Prostate gland (tissue), 2 donors: ENCODE measurements around the gene PIWIL1. TPM values are rescaled to one million over a fixed set of nuclear protein-coding genes. Genes with fewer than 3 reads are reported as not detected.

ENCODE experiments used
- DNase-seq: peaks from one replicate; pipeline ENCODE4 v3.0.0-alpha.2; 2019; ENCODE audit warnings: low spot score
- H3K27ac ChIP-seq, 2 donors: fragments of 200-600 bp; sonication (generic); 2 replicates each; pipeline ENCODE4 v1.5.1; 2017 to 2019
- H3K27me3 ChIP-seq: fragments of 200-600 bp; sonication (generic); replicated peaks from 2 replicates; pipeline ENCODE4 v1.5.1; 2019; ENCODE audit not compliant: insufficient read depth
- H3K36me3 ChIP-seq, 2 donors: fragments of 200-600 bp; sonication (generic); 1 replicate in 1 of 2; 2 replicates in 1 of 2; pipeline versions ENCODE4 v1.5.1 to v1.8.1; 2017 to 2019
- H3K4me1 ChIP-seq: fragments of 200-600 bp; sonication (generic); replicated peaks from 2 replicates; pipeline ENCODE4 v1.5.1; 2019
- H3K4me3 ChIP-seq, 2 donors: fragments of 200-600 bp; sonication (generic); 2 replicates each; pipeline ENCODE4 v1.5.1; 2017 to 2019
- H3K9me3 ChIP-seq: fragments of 200-600 bp; sonication (generic); 2 replicates; pipeline ENCODE4 v1.5.1; 2017
- POLR2A ChIP-seq: fragments of 450-650 bp; IDR thresholded peaks from one replicate; pipeline ENCODE4 v1.6.1; 2016; ENCODE audit warnings: antibody characterized with exemption, mild to moderate bottlenecking
- POLR2AphosphoS5 ChIP-seq: sonication (generic); formaldehyde crosslinking; IDR thresholded peaks from one replicate; pipeline ENCODE4 v1.6.1; 2017; ENCODE audit warnings: antibody characterized with exemption
- WGBS: methylation state at CpG from one replicate; pipeline ENCODE4 v1.1.5; 2018; 5-methylcytosine and 5-hydroxymethylcytosine counted together
- intact Hi-C: fragments of 100-400 bp; cut with DNase I; formaldehyde crosslinking; loops from one replicate; pipeline ENCODE4 v1.14.2; 2022
- total RNA-seq, 2 donors: library from RNA; depleted of rRNA; stranded (reverse); fragments of >200 nt; gene quantifications; one replicate each; pipeline ENCODE4 v1.1.0, GENCODE V29; 2016
- TF ChIP-seq, protein P1 (sequence below), 4 experiments: fragments of 200-600 bp in 2 of 4; fragments of 450-650 bp in 2 of 4; sonication (generic) in 2 of 4; IDR thresholded peaks; 1 replicate in 3 of 4; 2 replicates in 1 of 4; pipeline ENCODE4 v1.5.1; 2016 to 2019; ENCODE audit warnings: antibody characterized with exemption in 4 of 4, mild to moderate bottlenecking in 2 of 4, moderate library complexity in 2 of 4

PIWIL1 gene
- total RNA-seq, 2 donors from 2014 or later = 16.2 TPM; not detected in 1

- no peaks in the 10 kb centered on the region for H3K27me3 ChIP-seq
- H3K4me3 ChIP-seq = no peak overlapping the region
- H3K4me1 ChIP-seq = no peaks in the 10 kb centered on the region
- no peak overlapping the region for H3K27ac ChIP-seq
- DNase-seq = no peak
- no peaks in the 10 kb centered on the region for H3K36me3 ChIP-seq
- TF ChIP-seq, protein P1, sequence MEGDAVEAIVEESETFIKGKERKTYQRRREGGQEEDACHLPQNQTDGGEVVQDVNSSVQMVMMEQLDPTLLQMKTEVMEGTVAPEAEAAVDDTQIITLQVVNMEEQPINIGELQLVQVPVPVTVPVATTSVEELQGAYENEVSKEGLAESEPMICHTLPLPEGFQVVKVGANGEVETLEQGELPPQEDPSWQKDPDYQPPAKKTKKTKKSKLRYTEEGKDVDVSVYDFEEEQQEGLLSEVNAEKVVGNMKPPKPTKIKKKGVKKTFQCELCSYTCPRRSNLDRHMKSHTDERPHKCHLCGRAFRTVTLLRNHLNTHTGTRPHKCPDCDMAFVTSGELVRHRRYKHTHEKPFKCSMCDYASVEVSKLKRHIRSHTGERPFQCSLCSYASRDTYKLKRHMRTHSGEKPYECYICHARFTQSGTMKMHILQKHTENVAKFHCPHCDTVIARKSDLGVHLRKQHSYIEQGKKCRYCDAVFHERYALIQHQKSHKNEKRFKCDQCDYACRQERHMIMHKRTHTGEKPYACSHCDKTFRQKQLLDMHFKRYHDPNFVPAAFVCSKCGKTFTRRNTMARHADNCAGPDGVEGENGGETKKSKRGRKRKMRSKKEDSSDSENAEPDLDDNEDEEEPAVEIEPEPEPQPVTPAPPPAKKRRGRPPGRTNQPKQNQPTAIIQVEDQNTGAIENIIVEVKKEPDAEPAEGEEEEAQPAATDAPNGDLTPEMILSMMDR (IDR thresholded peaks at IDR 0.05) = no peak
- TF ChIP-seq POLR2AphosphoS5 (no peak), POLR2A (no peak)
- H3K9me3 ChIP-seq = no peaks in the 10 kb centered on the region
- intact Hi-C loops = no loop called here
- 65% methylated on average over 8 of the region's 8 CpGs for WGBS
These were observed 33.9 kb upstream of the PIWIL1 start for GRCh38 chr12:130303781-130304180.

DNA sequence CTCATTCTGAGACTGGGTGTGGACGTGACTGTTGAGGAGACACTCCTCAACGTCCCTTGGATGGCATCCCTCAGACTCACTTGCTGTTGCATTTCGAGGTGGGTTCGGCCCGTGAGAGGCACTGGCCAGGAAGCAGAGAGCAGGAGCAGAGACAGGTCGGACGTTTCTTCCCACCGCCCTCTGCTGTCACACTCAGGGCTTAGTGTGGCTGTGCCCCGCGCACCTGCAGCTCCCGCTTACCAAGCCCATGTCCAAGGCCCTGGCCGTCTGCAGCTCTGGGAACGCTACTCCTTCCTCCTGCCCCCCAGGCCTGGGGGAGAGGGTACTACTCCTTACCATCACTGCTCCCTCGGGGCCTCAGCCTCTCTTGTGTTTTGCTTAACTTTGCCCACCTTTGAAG is 29.8 kb upstream of the PIWIL1 start:
- WGBS = 85% methylated on average over 14 of the region's 14 CpGs
- H3K9me3 ChIP-seq = no peaks in the 10 kb centered on the region
- DNase-seq = no peak
- H3K4me1 ChIP-seq = no peaks in the 10 kb centered on the region
- no peaks in the 10 kb centered on the region for H3K27me3 ChIP-seq
- intact Hi-C loops = no loop called here
- H3K27ac ChIP-seq = no peak overlapping the region
- H3K36me3 ChIP-seq = no peaks in the 10 kb centered on the region
- TF ChIP-seq, protein P1 (IDR thresholded peaks at IDR 0.05) = no peak
- TF ChIP-seq POLR2A (no peak), POLR2AphosphoS5 (no peak)
- no peak overlapping the region for H3K4me3 ChIP-seq

- Histone ChIP-seq H3K4me3 (no peak overlapping the region), H3K27me3 (no peaks in the 10 kb centered on the region), H3K9me3 (no peaks in the 10 kb centered on the region), H3K36me3 (no peaks in the 10 kb centered on the region), H3K27ac (no peak overlapping the region), H3K4me1 (no peaks in the 10 kb centered on the region)
- WGBS = 81% methylated on average over 6 of the region's 6 CpGs
- intact Hi-C loops = no loop called here
- no peak for DNase-seq
- TF ChIP-seq POLR2AphosphoS5 = no peak
- TF ChIP-seq, protein P1 (IDR thresholded peaks at IDR 0.05) = no peak
- no peak for TF ChIP-seq POLR2A
These were observed 29.3 kb upstream of the PIWIL1 start for GRCh38 chr12:130308393-130308792.

- Histone ChIP-seq H3K27ac (no peak overlapping the region), H3K27me3 (no peaks in the 10 kb centered on the region), H3K4me1 (no peaks in the 10 kb centered on the region), H3K4me3 (no peak overlapping the region), H3K9me3 (no peaks in the 10 kb centered on the region), H3K36me3 (no peaks in the 10 kb centered on the region)
- WGBS = 74% methylated on average over 3 of the region's 3 CpGs
- TF ChIP-seq, protein P1 (IDR thresholded peaks at IDR 0.05) = no peak
- TF ChIP-seq POLR2A = no peak
- no peak for TF ChIP-seq POLR2AphosphoS5
- DNase-seq = no peak
- intact Hi-C loops = no loop called here
These were observed 21.4 kb upstream of the PIWIL1 start for GRCh38 chr12:130316251-130316650.

DNA sequence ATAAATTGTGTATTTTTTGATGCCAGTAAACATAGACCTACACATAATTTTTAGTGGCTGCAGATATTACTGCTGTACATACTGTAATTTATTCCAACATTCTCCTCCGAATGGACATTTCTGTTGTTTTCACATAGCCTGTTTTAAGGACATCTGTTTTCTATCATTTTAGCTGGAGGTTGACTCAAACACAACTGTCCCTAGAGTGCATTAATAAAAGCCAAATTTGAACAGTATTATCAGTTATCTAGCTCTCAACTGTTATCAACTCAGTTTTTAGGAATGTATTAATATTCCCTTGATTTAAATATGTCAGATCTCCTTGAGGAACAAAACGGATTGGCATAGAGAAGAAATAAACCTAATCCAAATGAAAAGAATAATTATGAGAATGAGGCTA is 17.2 kb upstream of the PIWIL1 start:
- Histone ChIP-seq H3K36me3 (no peaks in the 10 kb centered on the region), H3K27ac (no peak overlapping the region), H3K4me1 (no peaks in the 10 kb centered on the region), H3K27me3 (no peaks in the 10 kb centered on the region), H3K4me3 (no peak overlapping the region), H3K9me3 (no peaks in the 10 kb centered on the region)
- TF ChIP-seq POLR2AphosphoS5 (no peak), POLR2A (no peak)
- TF ChIP-seq, protein P1 (IDR thresholded peaks at IDR 0.05) = no peak
- no peak for DNase-seq
- 60% methylated on average over 2 of the region's 2 CpGs for WGBS
- intact Hi-C loops = no loop called here
